ENCODE data around the gene PHF2. TPM values are rescaled to one million over a fixed set of nuclear protein-coding genes. Genes with fewer than 3 reads are reported as not detected.

Gene PHF2
- total and polyA plus RNA-seq, 9 of the 15 experiments (the other 6 are each of a cell fraction or from before 2014, with no cell fraction given) = 0.37 to 14.4 (median 8.1) TPM

DNA sequence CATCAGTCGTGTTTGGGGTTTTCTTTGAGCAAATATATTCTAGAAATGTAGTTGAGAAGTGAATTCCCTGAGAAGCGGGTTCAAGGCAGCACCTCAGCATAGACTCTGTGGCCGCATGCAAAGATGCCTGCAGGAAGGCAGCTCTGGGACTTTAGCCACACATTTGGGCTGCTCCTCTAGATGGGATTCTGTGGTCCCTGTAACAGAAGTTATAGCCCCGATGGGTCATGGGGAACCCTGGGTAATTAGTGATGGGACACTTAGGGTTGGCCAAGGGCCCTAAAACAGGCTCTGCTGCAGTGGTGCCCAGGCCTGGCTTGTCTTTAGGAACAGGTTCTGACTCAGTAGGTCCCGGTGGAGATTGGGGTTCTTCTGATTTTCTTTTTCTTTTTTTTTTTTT lies 36.8 kb downstream of the PHF2 start (continued):
- TF ChIP-seq, protein P1, sequence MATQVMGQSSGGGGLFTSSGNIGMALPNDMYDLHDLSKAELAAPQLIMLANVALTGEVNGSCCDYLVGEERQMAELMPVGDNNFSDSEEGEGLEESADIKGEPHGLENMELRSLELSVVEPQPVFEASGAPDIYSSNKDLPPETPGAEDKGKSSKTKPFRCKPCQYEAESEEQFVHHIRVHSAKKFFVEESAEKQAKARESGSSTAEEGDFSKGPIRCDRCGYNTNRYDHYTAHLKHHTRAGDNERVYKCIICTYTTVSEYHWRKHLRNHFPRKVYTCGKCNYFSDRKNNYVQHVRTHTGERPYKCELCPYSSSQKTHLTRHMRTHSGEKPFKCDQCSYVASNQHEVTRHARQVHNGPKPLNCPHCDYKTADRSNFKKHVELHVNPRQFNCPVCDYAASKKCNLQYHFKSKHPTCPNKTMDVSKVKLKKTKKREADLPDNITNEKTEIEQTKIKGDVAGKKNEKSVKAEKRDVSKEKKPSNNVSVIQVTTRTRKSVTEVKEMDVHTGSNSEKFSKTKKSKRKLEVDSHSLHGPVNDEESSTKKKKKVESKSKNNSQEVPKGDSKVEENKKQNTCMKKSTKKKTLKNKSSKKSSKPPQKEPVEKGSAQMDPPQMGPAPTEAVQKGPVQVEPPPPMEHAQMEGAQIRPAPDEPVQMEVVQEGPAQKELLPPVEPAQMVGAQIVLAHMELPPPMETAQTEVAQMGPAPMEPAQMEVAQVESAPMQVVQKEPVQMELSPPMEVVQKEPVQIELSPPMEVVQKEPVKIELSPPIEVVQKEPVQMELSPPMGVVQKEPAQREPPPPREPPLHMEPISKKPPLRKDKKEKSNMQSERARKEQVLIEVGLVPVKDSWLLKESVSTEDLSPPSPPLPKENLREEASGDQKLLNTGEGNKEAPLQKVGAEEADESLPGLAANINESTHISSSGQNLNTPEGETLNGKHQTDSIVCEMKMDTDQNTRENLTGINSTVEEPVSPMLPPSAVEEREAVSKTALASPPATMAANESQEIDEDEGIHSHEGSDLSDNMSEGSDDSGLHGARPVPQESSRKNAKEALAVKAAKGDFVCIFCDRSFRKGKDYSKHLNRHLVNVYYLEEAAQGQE (IDR thresholded peaks at IDR 0.05; ENCODE audit: borderline replicate concordance) = no peak
- TF ChIP-seq, protein P1 (CRISPR knock-in tag; IDR thresholded peaks at IDR 0.05; ENCODE audit: low read depth) = no peak
- TF ChIP-seq JUND (IDR thresholded peaks at IDR 0.05; ENCODE audit: borderline replicate concordance, low read depth, low read length) (no peak), JUND (tag; IDR thresholded peaks at IDR 0.05; ENCODE audit: borderline replicate concordance, low read depth, low read length) (no peak), ZNF778 (CRISPR knock-in tag; IDR thresholded peaks at IDR 0.05) (no peak), FUS (optimal IDR thresholded peaks at IDR 0.05; ENCODE audit: low read depth, low read length) (no peak), ZNF121 (CRISPR knock-in tag; conservative IDR thresholded peaks at IDR 0.05) (no peak), ZZZ3 (IDR thresholded peaks at IDR 0.05) (no peak)
- TF ChIP-seq, protein P2, sequence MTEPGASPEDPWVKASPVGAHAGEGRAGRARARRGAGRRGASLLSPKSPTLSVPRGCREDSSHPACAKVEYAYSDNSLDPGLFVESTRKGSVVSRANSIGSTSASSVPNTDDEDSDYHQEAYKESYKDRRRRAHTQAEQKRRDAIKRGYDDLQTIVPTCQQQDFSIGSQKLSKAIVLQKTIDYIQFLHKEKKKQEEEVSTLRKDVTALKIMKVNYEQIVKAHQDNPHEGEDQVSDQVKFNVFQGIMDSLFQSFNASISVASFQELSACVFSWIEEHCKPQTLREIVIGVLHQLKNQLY (CRISPR knock-in tag; conservative IDR thresholded peaks at IDR 0.05) = no peak
